Gastroesophageal sphincter (tissue), 4 donors: ENCODE measurements around the gene TRIM72. TPM values are rescaled to one million over a fixed set of nuclear protein-coding genes. Genes with fewer than 3 reads are reported as not detected.

Source experiments
- ATAC-seq: fragments of 150-250 bp; one replicate; pipeline ENCODE4 v1.9.1; 2016; ENCODE audit warnings: mild to moderate bottlenecking, moderate library complexity
- H3K27ac ChIP-seq, 4 donors: fragments of 200-600 bp; sonication (generic) in 3 of 4; 1 replicate in 3 of 4; 2 replicates in 1 of 4; pipeline ENCODE4 v1.5.1; 2016 to 2019
- H3K27me3 ChIP-seq: fragments of 200-600 bp; sonication (generic); one replicate; pipeline ENCODE4 v1.5.1; 2019
- H3K36me3 ChIP-seq, 2 donors: fragments of 200-600 bp; sonication (generic); one replicate each; pipeline ENCODE4 v1.5.1; 2019; ENCODE audit warnings: control low read depth in 1 of 2
- H3K4me1 ChIP-seq, 3 donors: fragments of 200-600 bp; sonication (generic); 1 replicate in 2 of 3; 2 replicates in 1 of 3; pipeline ENCODE4 v1.5.1; 2016 to 2019; ENCODE audit warnings: control low read depth in 2 of 3
- H3K4me3 ChIP-seq, 2 donors: fragments of 200-600 bp; sonication (generic); one replicate each; pipeline ENCODE4 v1.5.1; 2019; ENCODE audit warnings: mild to moderate bottlenecking in 1 of 2, moderate library complexity in 1 of 2
- H3K9me3 ChIP-seq, 3 donors: fragments of 200-600 bp; sonication (generic); one replicate each; pipeline ENCODE4 v1.5.1; 2017 to 2019; ENCODE audit warnings: control low read depth in 2 of 3
- EP300 ChIP-seq: sonication (generic); formaldehyde crosslinking; IDR thresholded peaks from one replicate; pipeline ENCODE4 v1.6.1; 2017; ENCODE audit warnings: antibody characterized with exemption, mild to moderate bottlenecking
- POLR2A ChIP-seq, 2 donors: fragments of 450-650 bp; IDR thresholded peaks; one replicate each; pipeline ENCODE4 v1.6.1; 2017; ENCODE audit warnings: antibody characterized with exemption in 2 of 2, mild to moderate bottlenecking in 2 of 2, moderate library complexity in 1 of 2
- POLR2AphosphoS5 ChIP-seq: sonication (generic); formaldehyde crosslinking; IDR thresholded peaks from one replicate; pipeline ENCODE4 v1.6.1; 2017; ENCODE audit warnings: antibody characterized with exemption
- WGBS, 2 donors: methylation state at CpG; one replicate each; pipeline ENCODE4 v1.1.5; 2018; ENCODE audit warnings: low coverage in 1 of 2; 5-methylcytosine and 5-hydroxymethylcytosine counted together
- total RNA-seq, 4 donors: library from RNA; depleted of rRNA; stranded (reverse); fragments of >200 nt; gene quantifications; one replicate each; pipeline ENCODE4 v1.1.0, GENCODE V29; 2016
- TF ChIP-seq, protein P1 (sequence below), 4 experiments: fragments of 200-600 bp in 2 of 4; fragments of 450-650 bp in 2 of 4; sonication (generic) in 1 of 4; IDR thresholded peaks; one replicate each; pipeline ENCODE4 v1.5.1; 2017 to 2019; ENCODE audit warnings: antibody characterized with exemption in 4 of 4, mild to moderate bottlenecking in 2 of 4, moderate library complexity in 2 of 4

Gene TRIM72
- total RNA-seq, 4 donors from 2014 or later, result under 0.01 to 0.08 TPM; not detected in 2

DNA sequence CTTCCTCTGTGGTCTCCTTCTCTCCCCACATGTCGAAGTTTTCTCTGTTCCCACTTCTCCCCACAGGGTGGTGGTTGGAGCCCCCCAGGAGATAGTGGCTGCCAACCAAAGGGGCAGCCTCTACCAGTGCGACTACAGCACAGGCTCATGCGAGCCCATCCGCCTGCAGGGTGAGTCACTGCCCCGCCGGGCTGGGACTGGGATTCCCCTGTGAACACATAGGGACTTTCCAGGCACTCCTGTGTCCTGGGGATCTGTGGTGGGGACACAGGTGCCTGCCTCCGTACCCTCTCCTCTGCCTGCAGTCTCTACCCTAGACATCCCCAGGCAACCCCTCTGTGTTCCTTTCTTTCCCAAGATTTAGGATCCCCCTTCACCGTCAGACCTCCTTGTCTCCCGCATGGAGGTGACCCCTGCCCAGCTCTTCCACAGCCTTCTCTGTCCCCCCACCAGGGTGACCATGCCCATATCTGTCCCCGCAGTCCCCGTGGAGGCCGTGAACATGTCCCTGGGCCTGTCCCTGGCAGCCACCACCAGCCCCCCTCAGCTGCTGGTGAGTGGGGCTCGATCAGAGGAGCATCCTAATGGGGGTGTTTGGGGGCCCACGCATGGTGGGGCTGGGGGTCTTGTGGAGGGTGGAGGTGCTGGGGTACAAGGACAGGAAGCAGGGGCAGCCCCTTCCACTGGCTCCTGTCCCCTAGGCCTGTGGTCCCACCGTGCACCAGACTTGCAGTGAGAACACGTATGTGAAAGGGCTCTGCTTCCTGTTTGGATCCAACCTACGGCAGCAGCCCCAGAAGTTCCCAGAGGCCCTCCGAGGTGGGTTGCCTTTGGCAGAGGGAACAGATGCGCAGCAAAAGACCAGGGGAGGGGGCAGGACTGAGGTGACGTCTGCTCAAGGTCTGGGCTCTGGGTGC is 51.7 kb downstream of the TRIM72 start:
- H3K9me3 ChIP-seq, result no peaks in the 10 kb centered on the region
- H3K27me3 ChIP-seq, result peaks cover 41% of the 10 kb centered on the region
- no peaks in the 10 kb centered on the region for H3K36me3 ChIP-seq
- H3K27ac ChIP-seq, result no peak overlapping the region
- no peak overlapping the region for H3K4me3 ChIP-seq
- no peak for TF ChIP-seq EP300
- TF ChIP-seq POLR2A (IDR thresholded peaks at IDR 0.05), result no peak
- TF ChIP-seq, protein P1, sequence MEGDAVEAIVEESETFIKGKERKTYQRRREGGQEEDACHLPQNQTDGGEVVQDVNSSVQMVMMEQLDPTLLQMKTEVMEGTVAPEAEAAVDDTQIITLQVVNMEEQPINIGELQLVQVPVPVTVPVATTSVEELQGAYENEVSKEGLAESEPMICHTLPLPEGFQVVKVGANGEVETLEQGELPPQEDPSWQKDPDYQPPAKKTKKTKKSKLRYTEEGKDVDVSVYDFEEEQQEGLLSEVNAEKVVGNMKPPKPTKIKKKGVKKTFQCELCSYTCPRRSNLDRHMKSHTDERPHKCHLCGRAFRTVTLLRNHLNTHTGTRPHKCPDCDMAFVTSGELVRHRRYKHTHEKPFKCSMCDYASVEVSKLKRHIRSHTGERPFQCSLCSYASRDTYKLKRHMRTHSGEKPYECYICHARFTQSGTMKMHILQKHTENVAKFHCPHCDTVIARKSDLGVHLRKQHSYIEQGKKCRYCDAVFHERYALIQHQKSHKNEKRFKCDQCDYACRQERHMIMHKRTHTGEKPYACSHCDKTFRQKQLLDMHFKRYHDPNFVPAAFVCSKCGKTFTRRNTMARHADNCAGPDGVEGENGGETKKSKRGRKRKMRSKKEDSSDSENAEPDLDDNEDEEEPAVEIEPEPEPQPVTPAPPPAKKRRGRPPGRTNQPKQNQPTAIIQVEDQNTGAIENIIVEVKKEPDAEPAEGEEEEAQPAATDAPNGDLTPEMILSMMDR (IDR thresholded peaks at IDR 0.05), result no peak
- no peak for TF ChIP-seq POLR2AphosphoS5
- H3K4me1 ChIP-seq, result no peaks in the 10 kb centered on the region
- whole genome bisulfite sequencing, 2 donors, result 70% methylated on average over 9 of the region's 20 CpGs; no CpG with 5 or more reads in 1 of the 2 donors
- no peak for ATAC-seq

DNA sequence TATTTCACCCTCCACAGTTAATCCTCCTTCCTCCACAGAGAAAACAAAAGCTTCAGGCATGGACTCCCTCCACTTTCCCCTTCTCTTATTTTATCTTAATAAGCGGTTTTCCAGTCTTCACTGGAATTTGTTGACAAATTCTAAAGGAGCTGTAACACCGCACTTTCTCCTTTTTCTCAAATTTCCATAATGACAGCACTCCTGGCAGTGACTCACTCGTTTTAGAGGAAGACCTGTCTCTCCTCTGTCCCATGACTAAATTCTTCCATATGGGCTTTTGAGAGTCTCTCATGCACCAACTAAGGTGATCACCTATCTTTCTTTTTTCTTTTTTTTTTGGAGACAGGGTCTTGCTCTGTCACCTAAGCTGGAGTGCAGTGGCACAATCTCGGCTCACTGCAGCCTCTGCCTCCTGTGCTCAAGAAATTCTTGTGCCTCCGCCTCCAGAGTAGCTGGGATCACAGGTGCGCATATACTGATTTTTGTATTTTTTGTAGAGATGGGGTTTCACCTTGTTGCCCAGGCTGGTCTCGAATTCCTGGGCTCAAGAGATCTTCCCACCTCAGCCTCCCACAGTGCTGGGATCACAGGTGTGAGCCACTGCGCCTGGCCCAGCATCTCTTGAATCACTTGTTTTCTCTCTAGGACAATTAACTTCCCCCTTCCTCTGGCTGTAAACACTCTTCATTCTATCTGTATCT is 53.6 kb downstream of the TRIM72 start:
- no peaks in the 10 kb centered on the region for H3K36me3 ChIP-seq
- TF ChIP-seq EP300, result no peak
- no peak for TF ChIP-seq POLR2A (IDR thresholded peaks at IDR 0.05)
- no peak for TF ChIP-seq POLR2AphosphoS5
- TF ChIP-seq, protein P1 (IDR thresholded peaks at IDR 0.05), result no peak
- no peak overlapping the region for H3K4me3 ChIP-seq
- H3K27ac ChIP-seq, result no peak overlapping the region
- H3K27me3 ChIP-seq, result peaks cover 55% of the 10 kb centered on the region
- H3K4me1 ChIP-seq, result no peaks in the 10 kb centered on the region
- 45 to 61% methylated on average over 6 to 7 of the region's 8 CpGs for WGBS, 2 donors
- H3K9me3 ChIP-seq, result no peaks in the 10 kb centered on the region
- ATAC-seq, result no peak

DNA sequence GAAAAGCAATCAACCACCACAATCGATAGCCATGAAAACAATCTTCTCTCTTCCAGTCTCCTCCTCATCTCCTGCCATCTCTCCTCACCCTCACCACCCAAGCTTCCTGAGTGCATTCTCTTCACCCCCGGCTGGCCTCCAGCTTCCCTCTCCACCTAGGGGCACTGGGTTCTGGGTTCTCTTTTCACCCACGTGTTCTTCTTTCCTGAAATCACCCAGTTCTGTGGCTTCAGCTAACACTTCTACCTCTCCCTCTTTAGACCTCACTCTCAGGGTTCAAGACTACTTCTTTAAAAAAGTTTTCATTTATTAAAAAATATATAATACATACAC is 54.1 kb downstream of the TRIM72 start:
- Histone ChIP-seq H3K27ac (no peak overlapping the region), H3K9me3 (no peaks in the 10 kb centered on the region), H3K4me1 (no peaks in the 10 kb centered on the region), H3K36me3 (no peaks in the 10 kb centered on the region), H3K27me3 (peaks cover 55% of the 10 kb centered on the region), H3K4me3 (no peak overlapping the region)
- TF ChIP-seq POLR2AphosphoS5, result no peak
- TF ChIP-seq, protein P1 (IDR thresholded peaks at IDR 0.05), result no peak
- no peak for TF ChIP-seq POLR2A (IDR thresholded peaks at IDR 0.05)
- no peak for TF ChIP-seq EP300
- no peak for ATAC-seq
- WGBS, 2 donors, result 53 to 66% methylated on average over 3 of the region's 3 CpGs

DNA sequence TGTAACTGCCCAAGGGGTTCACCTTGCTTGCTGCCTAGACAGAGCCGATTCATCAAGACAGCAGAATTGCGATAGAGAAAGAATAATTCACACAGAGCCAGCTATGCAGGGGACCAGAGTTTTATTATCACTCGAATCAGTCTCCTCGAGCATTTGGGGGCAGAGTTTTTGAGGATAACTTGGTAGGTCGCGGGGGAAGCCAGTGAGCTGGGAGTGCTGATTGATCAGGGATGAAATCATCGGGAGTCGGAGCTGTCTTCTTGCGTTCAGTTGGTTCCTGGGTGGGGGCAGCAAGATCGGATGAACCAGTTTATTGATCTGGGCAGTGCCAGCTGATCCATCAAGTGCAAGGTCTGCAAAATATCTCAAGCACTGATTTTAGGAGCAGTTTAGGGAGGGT is 55.0 kb downstream of the TRIM72 start:
- Histone ChIP-seq H3K27me3 (peaks cover 55% of the 10 kb centered on the region), H3K4me1 (no peaks in the 10 kb centered on the region), H3K36me3 (no peaks in the 10 kb centered on the region), H3K9me3 (no peaks in the 10 kb centered on the region), H3K4me3 (no peak overlapping the region), H3K27ac (no peak overlapping the region)
- WGBS, 2 donors, result 86% methylated on average over 7 of the region's 10 CpGs; no CpG with 5 or more reads in 1 of the 2 donors
- TF ChIP-seq EP300 (no peak), POLR2A (IDR thresholded peaks at IDR 0.05) (no peak), POLR2AphosphoS5 (no peak)
- TF ChIP-seq, protein P1 (IDR thresholded peaks at IDR 0.05), result no peak
- ATAC-seq, result no peak
